ENCODE measurements around the gene OCRL.

The OCRL gene

DNA sequence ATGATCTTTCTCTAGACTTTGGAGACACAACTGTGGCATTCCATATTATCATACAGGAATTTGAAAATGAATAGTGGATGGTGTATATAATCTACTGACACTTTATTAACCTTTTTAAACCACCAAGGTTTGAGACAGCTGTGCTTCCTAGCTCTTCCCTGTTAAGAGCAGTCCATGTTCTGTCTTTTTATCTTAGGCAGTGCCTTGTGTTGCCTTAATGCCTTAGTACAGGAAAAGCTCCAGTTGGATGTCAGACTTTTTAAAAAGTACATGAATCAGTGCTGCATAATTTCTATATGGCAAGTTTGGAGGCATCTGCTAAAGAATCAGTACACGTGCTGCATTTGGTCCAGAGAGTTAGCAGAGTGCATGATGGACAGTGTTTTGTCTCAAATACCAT lies 45.1 kb downstream of the OCRL start:
- DNase-seq (ENCODE audit: low read depth, low spot score), result no peak

DNA sequence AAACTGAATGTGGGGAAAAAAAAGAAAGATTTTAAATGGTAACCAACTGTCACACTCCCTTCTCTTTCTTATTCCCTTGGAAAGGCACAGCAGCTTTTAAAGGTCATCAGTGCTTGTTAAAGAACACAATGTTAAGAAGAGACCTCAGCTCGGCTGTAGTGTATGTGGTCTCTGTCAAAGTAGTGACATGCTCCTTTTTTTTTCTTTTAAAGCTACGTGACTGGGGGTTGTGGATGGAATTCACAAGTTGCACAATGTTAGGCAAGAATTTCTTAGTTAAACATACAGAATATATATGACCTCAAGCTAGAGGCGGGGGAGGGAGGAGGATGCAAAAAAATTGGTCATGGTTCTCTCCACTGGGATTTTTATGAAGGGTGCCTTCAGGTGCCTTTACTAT lies 45.6 kb downstream of the OCRL start:
- DNase-seq (ENCODE audit: low read depth, low spot score), result no peak

DNA sequence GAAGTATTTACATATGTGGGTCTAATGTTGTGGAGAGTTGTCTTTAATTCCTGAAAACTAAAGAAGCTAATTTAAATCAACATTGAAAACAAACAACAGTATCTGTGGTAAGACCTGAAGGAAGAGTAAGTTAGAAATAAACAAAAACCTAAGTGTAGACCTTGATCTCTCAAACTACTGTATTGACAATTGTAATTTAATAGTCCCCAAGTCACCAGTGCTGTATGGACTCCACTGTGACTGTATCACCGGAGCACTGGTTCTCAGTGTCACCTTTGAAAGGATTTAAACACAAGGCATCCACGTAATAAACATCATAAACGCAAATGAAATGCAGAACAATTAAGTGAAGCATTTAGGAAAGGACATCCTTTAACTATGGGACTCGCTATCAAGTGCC lies 46.4 kb downstream of the OCRL start:
- no peak for DNase-seq (ENCODE audit: low read depth, low spot score)

DNA sequence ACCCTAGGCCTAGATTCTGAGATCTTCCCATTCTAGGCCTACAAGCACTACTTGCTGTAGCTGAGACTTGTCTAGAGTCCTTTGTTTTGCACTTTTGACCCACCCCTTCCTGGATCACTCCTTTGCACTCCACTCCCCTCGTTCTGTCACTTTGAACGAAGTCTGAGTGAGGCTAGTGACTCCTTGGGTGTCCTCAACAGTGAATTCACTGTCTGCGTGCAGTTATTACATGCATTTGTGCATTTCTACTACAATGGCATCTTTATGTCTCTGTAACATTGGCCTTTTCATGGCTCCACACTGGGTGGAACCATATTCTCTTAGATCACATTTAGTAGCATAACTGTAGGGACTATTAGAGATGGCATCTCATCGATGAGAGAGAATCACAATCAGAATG lies 50.5 kb downstream of the OCRL start:
- no peak for DNase-seq (ENCODE audit: low read depth, low spot score)

DNA sequence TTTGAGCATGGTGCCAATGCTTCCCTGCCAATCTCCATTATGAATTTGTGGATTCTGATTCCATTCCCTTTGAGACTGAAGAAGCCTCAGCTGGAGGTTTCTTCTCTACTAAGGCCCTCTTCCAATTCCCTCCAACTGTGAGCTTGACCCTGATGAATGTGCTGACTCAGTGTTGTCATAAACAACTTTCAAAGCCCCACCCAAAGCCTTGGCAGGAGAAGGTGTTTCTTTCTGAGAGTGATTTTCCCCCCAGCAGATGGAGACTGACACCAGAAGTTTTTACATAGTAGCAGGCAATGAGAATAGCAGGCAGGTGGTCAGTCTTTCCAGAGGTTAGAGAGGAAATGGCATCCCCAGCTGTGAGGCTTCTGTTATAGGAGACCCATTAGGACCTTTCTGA lies 53.1 kb downstream of the OCRL start:
- peak; percentile 24 for DNase-seq (ENCODE audit: low read depth, low spot score)

DNA sequence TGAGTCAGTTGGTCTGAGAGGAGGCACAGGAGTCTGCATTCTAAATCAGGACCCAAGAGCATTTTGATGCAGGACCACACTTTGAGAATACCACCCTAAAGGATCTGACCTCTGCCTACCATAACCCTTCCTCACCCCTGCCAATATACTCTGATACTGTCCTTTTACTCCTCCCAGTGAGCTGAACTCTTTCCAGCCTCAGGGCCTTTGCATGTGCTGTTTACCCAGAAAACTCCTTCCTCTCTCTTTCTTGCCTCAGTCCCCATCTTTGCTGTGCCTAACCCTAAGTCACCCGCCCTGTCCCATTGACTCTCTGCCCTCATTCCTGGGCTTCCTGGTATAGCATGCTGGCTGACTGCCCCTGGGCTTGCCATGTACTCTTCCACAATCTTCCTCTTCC lies 54.7 kb downstream of the OCRL start:
- DNase-seq (ENCODE audit: low read depth, low spot score), result no peak

DNA sequence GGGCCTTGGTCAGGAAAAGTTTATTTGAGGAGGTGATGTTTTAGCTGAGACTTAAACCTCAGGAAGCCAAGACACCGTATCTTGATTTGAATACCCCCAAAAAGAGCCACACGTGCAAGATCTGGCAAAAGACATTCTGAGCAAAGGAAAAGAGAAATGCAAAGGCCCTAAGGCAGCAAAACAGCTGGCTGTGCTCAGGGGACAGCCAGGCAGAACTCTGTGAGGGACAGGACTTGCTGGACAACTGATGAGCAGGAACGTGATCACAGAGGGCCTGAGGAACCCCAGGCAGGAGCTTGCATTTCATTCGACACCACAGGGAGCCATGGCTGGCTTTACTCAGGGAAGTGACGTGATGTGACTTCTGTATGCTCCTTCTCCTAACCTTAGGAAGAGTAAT lies 56.0 kb downstream of the OCRL start:
- no peak for DNase-seq (ENCODE audit: low read depth, low spot score)

DNA sequence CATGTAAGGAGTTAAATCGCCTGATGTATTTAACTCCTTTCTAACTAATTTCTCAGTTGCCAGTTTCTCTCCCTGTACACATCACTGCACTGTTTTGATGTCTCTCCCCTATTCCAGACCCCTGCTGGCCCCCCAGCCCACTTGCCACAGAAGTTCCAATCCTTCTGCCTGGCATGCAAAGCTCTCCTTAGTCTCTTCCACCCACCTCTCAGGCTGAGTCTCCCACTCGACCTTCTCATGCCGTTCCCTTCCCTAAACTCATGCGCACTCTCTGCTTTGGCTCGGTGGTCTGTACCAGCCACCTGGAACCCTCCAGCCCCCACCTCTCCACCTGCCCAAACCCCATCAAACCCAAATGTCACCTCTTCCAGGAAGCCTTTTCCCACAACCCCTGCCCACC lies 57.8 kb downstream of the OCRL start:
- no peak for DNase-seq (ENCODE audit: low read depth, low spot score)

DNA sequence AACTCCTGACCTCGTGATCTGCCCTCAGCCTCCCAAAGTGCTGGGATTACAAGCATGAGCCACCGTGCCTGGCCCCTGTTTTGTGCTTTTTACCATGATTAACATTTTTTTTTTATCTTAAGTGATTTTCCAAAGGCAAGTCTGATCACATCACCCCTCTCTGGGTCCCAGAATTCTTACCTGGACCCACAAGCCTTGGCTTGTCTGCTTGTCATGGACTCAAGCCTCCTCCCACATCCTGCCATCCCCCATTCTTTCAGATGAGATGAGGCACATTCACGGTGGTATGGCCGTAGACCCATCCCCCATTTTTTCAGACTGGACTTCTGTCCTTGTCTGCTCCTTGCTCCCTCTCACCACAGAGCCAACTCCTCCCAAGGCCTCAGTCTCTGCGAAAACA lies 59.4 kb downstream of the OCRL start:
- no peak for DNase-seq (ENCODE audit: low read depth, low spot score)

DNA sequence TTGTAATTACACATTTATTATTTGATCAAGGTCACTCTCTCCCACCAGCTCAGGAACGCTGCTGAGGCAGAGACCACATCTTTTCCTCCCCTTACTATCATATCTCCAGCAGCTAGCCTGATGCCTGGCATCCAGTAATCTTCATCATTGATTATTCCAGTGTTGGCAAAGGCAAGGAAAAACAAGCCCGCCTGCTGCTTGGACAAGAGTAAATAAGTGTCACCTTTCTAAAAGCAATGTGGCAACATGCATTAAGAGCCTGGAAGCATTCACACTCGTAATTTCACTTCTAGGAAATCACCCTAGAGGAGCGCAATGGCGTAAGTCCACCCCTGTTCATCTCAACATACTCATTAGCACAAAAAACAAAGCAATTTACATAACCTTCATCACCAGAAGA lies 59.9 kb downstream of the OCRL start:
- DNase-seq (ENCODE audit: low read depth, low spot score), result no peak

DNA sequence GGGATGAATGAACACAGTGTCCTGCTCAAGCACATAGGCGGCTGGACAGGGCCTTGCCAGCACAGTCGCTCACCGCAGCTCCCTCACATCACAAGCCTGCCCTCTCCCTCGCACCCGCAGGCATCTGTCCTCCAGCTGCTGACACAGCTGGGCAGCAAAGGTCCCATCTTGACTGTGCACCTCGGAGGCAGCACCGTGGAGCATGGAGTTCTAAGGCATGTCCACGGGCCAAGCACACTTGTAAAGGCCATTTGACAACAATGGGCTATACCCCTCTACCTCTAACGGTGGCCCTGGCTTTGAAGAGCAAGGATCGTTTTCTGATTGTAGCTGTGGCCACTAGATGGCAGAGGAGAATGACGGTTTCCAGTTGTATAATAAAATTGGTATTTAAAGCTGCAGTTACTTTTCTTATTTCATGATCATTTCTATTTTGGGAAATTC lies 60.9 kb downstream of the OCRL start:
- no peak for DNase-seq (ENCODE audit: low read depth, low spot score)

DNA sequence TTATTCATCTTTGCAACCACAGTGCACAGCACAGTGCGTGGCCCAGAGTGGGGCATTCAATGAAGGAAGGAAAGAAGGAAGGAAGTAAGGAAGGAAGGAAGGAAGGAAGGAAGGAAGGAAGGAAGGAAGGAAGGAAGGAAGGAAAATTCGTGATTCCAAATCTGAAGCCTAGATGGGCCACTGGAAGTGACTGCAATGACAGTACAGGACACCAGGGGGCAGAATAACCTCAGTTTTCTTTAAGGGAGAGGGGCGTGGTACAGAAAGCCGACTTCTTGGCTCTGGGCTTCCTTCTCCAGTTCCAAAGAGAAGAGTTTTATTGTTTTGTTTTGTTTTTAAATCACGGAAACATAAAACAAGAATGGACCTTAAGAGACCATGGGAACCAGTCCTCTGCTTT lies 66.9 kb downstream of the OCRL start:
- DNase-seq (ENCODE audit: low read depth, low spot score), result peak; percentile 18

DNA sequence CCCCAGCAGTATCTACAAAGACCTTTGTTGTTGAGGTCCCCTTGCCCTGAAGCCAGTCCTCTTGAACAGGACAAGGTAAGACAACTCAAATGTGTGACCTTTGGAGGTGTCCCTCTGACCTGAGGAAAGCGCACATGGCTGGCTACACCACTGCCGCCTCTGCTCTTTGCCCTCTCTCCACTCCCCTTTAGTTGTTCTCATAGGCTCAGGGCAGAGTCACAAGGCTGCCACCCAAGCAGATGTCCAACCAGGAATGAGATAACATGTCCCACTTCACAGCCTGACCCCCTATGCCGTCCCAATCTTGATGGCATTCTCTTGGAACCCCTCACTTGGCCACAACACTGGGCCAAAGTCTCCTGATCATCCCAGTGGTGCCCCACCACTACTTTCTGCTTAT lies 68.4 kb downstream of the OCRL start:
- DNase-seq (ENCODE audit: low read depth, low spot score), result no peak

DNA sequence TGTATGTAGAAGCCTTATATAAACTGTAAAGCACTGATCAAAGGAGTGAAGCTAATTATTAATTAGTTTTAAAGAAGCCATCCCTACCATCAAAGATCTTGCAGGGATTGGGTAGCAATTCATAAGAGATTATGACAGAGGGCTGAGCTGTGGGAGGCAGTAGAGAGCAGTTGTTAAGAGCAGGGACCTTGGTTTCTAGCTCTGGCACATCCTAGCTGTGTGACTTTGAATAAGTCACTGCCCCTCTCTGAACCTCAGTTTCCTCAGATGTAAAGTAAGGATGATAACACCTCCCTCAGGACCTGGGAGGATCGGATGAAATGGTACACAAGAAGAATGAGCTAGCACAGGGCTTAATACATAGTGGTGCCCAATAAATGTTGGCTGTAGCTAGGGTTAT lies 69.3 kb downstream of the OCRL start:
- no peak for DNase-seq (ENCODE audit: low read depth, low spot score)

DNA sequence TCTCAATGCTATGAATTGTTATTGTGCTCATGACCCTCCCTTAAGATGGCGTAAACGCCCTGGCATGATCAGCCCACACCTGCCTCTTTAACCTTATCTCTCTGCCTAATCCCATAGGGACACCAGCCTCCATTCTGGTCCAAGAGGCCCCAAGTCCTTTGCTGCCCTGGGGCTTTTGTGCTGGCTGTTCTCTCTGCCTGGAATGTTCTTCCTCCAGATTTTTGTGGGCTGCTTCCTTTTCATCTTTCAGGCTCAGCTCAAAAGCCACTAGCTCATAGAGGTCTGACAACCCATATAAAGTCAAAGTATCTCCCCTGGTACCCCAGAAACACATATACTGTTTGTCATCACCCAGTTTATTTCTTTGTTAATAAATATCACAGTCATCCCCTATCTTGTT lies 72.3 kb downstream of the OCRL start:
- no peak for DNase-seq (ENCODE audit: low read depth, low spot score)

DNA sequence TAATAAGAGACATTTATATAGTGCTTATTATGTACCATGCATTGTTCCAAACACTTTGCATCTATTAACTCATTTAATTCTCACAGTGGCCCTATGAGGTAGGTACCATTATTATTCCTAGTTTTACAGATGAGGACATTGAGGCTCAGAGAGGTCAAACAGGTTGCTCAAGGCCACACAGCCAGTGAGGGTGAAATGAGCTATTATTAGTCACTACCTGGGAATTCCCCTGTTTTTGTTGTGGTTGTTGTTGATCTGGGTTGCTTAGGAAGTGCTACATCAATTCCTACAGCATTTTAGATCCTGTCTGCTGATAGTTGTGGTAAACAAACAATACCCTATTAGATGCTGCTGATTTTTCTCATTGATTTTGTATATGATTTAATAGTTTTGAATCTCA lies 73.5 kb downstream of the OCRL start:
- no peak for DNase-seq (ENCODE audit: low read depth, low spot score)

DNA sequence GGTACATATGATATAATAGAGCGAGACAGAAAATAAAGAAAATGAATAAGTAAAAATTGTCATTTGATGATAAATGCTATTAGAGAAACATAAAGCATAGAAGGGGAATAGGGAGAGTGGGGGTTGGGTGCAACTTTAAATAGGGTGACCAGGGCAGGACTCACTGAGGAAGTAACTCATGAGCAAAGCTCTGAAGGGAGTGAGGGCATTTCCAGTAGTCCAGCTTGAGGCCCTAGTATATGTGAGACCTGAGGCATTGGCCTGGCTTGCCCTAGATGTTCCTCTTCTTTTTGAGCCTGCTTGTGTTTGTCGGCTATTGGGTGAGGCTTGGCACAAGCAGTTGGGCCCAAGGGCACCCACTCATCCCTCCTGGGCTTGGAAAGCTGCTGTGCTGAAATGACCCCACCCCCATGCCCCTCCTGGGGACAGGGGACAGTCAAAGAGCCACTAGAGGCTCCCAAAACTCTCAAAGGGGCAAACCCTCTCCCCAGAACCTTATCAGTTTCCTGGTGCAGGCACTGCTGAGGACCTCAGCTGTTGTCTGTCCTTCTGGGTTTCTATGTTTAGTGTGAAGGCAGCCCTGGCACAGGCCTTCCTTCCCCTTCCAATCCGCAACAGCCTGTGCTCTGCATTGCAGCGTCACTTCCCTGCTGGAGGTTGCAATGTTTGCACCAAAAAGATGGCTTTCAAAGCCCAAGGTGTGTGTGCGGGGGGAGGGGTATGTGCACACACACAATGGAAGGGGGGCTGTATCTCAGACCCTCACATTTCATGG lies 74.6 kb downstream of the OCRL start:
- no peak for DNase-seq (ENCODE audit: low read depth, low spot score)

DNA sequence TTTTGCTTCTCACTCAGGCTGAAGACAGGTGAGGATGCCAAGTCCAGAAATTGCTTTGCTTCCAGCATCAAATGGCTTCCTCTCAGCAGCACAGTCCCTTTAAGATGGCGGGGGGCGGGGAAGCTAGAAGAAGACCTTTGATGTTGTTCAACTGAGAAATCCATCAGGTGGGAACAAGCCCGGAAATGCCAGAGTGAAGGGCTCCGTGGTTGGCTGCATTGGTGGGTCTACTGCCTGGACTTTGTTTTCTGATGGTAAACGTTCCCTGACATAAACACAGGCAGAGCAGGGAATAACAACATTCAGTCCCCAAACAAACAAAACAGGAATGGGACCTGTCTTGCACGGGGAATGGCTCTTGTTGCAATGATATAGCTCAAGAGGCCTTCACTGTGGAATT lies 77.4 kb downstream of the OCRL start:
- no peak for DNase-seq (ENCODE audit: low read depth, low spot score)

DNA sequence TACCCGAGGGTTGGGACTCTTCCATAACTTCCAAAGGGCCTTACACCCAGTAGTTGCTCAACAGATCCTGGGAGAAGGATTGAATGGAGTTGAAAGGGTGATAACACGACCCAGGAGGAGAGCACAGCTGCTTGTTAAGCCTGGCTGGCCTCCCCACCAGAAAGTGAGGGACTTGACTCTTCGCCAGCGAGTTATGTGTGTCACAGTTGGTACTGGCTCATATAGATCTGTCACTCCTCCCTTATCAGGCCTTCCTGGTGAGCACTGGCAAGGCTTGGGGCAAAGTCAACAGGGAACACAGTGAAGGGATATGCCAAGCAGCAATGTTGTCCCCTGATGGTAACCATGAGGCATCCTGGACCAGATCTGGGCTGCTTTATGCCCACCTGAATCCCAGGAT lies 78.9 kb downstream of the OCRL start:
- DNase-seq (ENCODE audit: low read depth, low spot score), result no peak

DNA sequence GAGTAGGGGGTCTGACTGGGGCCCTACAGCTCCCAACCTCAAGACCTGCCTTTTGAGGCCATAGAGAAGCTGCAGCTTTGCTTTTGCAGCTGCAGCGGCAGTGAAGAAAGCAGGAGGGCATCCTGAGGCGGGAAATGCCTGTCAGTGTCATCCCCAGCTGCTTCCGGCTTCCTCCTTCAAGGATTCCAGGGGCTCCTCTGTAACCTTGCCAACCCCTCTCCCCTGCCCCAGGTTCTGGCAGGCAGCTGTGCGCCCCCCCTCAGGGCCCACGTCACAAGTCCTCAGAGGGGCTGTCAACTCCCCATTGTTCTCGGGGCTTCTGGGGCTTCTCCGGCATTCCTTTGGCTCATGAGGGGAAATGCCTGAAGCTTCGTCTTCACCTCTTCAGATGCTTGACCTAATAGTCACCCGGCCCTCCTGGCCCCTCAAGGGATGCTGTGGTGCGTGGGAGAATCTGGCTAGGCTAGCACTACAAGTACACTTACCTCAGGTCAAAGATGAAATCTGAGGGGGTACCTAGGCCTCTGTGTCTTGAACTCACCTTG lies 82.8 kb downstream of the OCRL start:
- DNase-seq (ENCODE audit: low read depth, low spot score), result peak; percentile 76

DNA sequence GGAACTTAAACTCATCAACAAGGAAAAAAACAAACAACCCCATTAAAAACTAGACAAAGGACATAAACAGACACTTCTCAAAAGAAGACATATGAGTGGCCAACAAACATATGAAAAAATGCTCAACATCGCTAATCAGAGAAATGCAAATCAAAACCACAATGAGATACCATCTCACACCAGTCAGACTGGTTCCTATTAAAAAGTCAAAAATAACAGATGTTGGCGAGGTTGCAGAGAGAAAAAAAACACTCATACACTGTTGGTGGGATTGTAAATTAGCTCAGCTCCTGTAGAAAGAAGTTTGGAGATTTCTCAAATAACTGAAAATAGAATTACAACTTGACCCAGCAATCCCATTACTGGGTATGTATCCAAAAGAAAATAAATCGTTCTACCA lies 86.0 kb downstream of the OCRL start:
- DNase-seq (ENCODE audit: low read depth, low spot score), result no peak

DNA sequence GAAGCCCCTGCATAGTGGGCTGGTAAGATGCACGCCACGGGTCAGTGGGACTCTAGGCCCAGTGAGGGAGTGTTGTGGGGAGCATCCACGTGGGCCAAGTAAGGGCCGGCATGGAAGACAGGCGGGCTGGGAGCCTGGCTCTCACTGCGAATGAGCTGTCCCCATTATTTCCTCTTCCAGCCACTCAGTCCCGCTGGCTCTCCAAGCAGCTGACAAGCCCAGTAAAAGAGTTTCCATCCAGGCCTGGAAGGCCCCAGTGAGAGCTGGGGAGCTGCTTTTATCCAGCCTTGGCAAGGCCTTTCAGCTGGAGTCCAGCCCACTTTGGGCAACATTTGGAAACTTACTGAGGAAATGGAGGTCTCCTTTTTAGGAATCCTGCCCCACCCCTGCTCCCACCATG lies 89.8 kb downstream of the OCRL start:
- no peak for DNase-seq (ENCODE audit: low read depth, low spot score)

DNA sequence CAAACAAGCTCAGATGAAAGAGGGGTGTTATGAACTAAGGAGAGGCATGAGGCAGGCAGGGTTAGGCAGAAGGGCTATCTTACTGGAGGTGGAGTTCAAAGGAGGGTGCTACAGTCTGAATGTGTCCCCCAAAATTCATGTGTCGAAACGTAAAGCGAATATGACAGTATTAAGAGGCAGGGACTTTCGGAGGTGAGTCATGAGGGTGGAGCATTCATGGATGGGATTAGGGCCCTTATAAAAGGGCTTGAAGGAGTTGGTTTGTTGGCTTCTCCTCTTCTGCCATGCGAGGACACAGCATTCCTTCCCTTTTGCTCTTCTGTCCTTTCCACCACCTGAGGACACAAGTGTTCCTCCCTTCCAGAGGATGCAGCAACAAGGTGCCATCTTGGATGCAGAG lies 91.8 kb downstream of the OCRL start:
- no peak for DNase-seq (ENCODE audit: low read depth, low spot score)

DNA sequence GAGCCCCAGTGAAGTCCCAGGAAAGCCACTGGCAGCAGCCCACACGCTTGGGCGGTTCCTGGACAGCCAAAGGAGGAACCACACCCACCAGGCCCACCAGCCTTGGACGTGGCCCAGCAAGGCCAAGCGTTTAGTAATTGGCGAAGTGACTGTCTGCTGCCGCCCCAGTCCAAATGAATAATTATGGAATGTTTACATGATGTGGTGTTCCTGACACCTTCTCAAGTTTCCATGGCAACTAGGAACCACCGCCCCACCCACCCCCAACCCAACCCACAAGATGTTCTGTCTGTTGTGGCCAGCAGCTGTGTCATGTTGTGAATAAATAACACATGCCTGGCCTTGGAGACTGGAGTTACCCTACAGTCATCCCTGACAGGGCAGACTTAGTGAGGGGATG lies 92.4 kb downstream of the OCRL start:
- no peak for DNase-seq (ENCODE audit: low read depth, low spot score)

All from smooth muscle cell of the brain vasculature (primary cell).